Right atrium auricular region (tissue), 2 donors: ENCODE data around the gene PPP2R5C. TPM values are rescaled to one million over a fixed set of nuclear protein-coding genes. Genes with fewer than 3 reads are reported as not detected.

Experiments
- DNase-seq: peaks from one replicate; pipeline ENCODE4 v3.0.0-alpha.2; 2019; ENCODE audit warnings: low spot score
- H3K27ac ChIP-seq, 2 donors: fragments of 200-600 bp; sonication (generic); 1 replicate in 1 of 2; 2 replicates in 1 of 2; pipeline ENCODE4 v1.5.1; 2016 to 2019
- H3K27me3 ChIP-seq, 2 donors: fragments of 200-600 bp; sonication (generic); one replicate each; pipeline versions ENCODE4 v1.5.1 to v1.6.0; 2017 to 2019
- H3K36me3 ChIP-seq: fragments of 200-600 bp; sonication (generic); one replicate; pipeline ENCODE4 v1.5.1; 2016
- H3K4me1 ChIP-seq, 2 donors: fragments of 200-600 bp; sonication (generic); one replicate each; pipeline versions ENCODE4 v1.5.1 to v1.6.0; 2017 to 2019
- H3K4me3 ChIP-seq, 2 donors: fragments of 200-600 bp; sonication (generic); 1 replicate in 1 of 2; 2 replicates in 1 of 2; pipeline ENCODE4 v1.5.1; 2017 to 2019; ENCODE audit warnings: mild to moderate bottlenecking in 1 of 2, moderate library complexity in 1 of 2
- H3K9me3 ChIP-seq, 2 donors: fragments of 200-600 bp; sonication (generic); one replicate each; pipeline ENCODE4 v1.5.1; 2019
- CTCF ChIP-seq, 2 donors: fragments of 200-600 bp; sonication (generic); IDR thresholded peaks; one replicate each; pipeline ENCODE4 v1.5.1; 2019; ENCODE audit warnings: antibody characterized with exemption in 2 of 2
- total RNA-seq, 2 donors: library from RNA; depleted of rRNA; stranded (reverse); fragments of >200 nt; gene quantifications; one replicate each; pipeline ENCODE4 v1.1.0, GENCODE V29; 2016

The PPP2R5C gene
- total RNA-seq, 2 donors from 2014 or later, result 82.2 to 82.9 TPM

- DNase-seq, result no peak
- Histone ChIP-seq H3K4me1 (no peaks in the 10 kb centered on the region), H3K4me3 (no peak overlapping the region), H3K36me3 (peaks cover 93% of the 10 kb centered on the region), H3K9me3 (no peaks in the 10 kb centered on the region), H3K27me3 (no peaks in the 10 kb centered on the region), H3K27ac (no peak overlapping the region)
- no peak for TF ChIP-seq CTCF (IDR thresholded peaks at IDR 0.05)
These were observed 135.8 kb downstream of the PPP2R5C start for GRCh38 chr14:101897326-101897725.

- no peak overlapping the region for H3K4me3 ChIP-seq
- H3K27ac ChIP-seq, result no peak overlapping the region
- no peaks in the 10 kb centered on the region for H3K4me1 ChIP-seq
- H3K9me3 ChIP-seq, result no peaks in the 10 kb centered on the region
- peaks cover 91% of the 10 kb centered on the region for H3K36me3 ChIP-seq
- no peaks in the 10 kb centered on the region for H3K27me3 ChIP-seq
- DNase-seq, result no peak
- TF ChIP-seq CTCF (IDR thresholded peaks at IDR 0.05), result no peak
These were observed 136.9 kb downstream of the PPP2R5C start for GRCh38 chr14:101898416-101898815.

DNA sequence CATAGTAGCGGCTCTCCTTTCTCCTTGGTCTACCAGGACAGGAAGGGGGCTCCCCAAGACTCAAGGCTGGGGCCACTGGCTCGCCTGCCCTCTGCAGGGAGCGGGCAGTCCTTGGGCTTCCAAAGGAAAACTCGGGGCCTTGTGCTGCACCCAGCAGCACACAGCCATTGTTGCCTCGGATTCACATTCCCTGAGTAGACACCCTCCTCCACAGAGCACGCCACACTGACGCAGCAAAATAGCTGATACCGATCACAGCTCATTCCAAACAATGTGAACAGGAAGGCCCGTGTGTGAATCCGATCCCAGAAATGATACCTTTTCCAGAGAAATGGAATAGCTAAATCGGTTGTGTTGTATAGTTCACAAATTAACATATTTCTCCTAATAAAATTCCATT, 137.8 kb downstream of the PPP2R5C start:
- no peak for DNase-seq
- no peak for TF ChIP-seq CTCF (IDR thresholded peaks at IDR 0.05)
- Histone ChIP-seq H3K4me3 (no peak overlapping the region), H3K36me3 (peaks cover 91% of the 10 kb centered on the region), H3K27ac (no peak overlapping the region), H3K4me1 (no peaks in the 10 kb centered on the region), H3K9me3 (no peaks in the 10 kb centered on the region), H3K27me3 (no peaks in the 10 kb centered on the region)

GRCh38 chr14:101900253-101900652, 138.7 kb downstream of the PPP2R5C start:
- H3K27me3 ChIP-seq, result no peaks in the 10 kb centered on the region
- no peak overlapping the region for H3K4me3 ChIP-seq
- no peak for DNase-seq
- H3K9me3 ChIP-seq, result no peaks in the 10 kb centered on the region
- no peak for TF ChIP-seq CTCF (IDR thresholded peaks at IDR 0.05)
- H3K36me3 ChIP-seq, result peaks cover 89% of the 10 kb centered on the region
- no peaks in the 10 kb centered on the region for H3K4me1 ChIP-seq
- H3K27ac ChIP-seq, result no peak overlapping the region

GRCh38 chr14:101903111-101903561, 141.6 kb downstream of the PPP2R5C start:
- DNase-seq, result no peak
- peaks cover 83% of the 10 kb centered on the region for H3K36me3 ChIP-seq
- H3K27me3 ChIP-seq, result no peaks in the 10 kb centered on the region
- no peak for TF ChIP-seq CTCF (IDR thresholded peaks at IDR 0.05)
- H3K9me3 ChIP-seq, result no peaks in the 10 kb centered on the region
- H3K4me3 ChIP-seq, result no peak overlapping the region
- H3K27ac ChIP-seq, result peak overlapping the region in 1 of 2 donors; percentile 31
- no peaks in the 10 kb centered on the region for H3K4me1 ChIP-seq

DNA sequence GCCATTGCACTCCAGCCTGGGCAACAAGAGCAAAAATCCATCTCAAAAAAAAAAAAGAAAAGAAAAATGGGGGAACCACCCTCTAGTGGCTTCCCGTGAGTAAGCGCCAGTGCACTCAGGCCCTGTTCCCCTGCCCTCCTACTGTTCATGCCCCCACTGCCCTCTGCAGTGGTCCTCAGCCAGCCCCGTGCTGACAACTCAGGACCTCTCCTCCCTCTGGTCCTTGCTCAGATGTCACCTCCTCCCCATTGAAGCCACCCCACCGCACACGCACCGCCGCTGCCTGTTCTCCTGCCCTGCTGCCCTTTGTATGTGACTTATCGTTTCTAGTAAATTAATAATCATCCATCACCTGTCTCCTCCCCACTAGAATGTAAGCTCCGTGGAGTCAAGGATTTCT, 144.1 kb downstream of the PPP2R5C start:
- Histone ChIP-seq H3K4me1 (no peaks in the 10 kb centered on the region), H3K4me3 (no peak overlapping the region), H3K27me3 (no peaks in the 10 kb centered on the region), H3K9me3 (no peaks in the 10 kb centered on the region), H3K27ac (no peak overlapping the region), H3K36me3 (peaks cover 83% of the 10 kb centered on the region)
- TF ChIP-seq CTCF (IDR thresholded peaks at IDR 0.05), result no peak
- DNase-seq, result no peak
